ENCODE results near the gene SETD2. TPM values are rescaled to one million over a fixed set of nuclear protein-coding genes. Genes with fewer than 3 reads are reported as not detected.
"Not testable (repeated sequence)": the region's sequence is repeated elsewhere in the genome, so short reads cannot be mapped to it uniquely, and the experiment has no call there.

Gene SETD2
- total RNA-seq, 1 donor from 2014 or later, result 73.9 TPM

- Mint-ChIP-seq H3K27me3 (no peaks in the 10 kb centered on the region), H3K4me1 (ENCODE audit: low read depth) (no peaks in the 10 kb centered on the region), H3K36me3 (ENCODE audit: insufficient read depth) (peaks cover 37% of the 10 kb centered on the region), H3K27ac (no peak overlapping the region), H3K4me3 (ENCODE audit: low read depth) (no peak overlapping the region), H3K9me3 (ENCODE audit: low read depth) (no peaks in the 10 kb centered on the region)
- TF ChIP-seq CTCF (IDR thresholded peaks at IDR 0.05; ENCODE audit: unreplicated experiment), result no peak
- no peak for DNase-seq (ENCODE audit: low spot score, unreplicated experiment)
These were observed 46.0 kb downstream of the SETD2 start for GRCh38 chr3:47117807-47118364.

DNA sequence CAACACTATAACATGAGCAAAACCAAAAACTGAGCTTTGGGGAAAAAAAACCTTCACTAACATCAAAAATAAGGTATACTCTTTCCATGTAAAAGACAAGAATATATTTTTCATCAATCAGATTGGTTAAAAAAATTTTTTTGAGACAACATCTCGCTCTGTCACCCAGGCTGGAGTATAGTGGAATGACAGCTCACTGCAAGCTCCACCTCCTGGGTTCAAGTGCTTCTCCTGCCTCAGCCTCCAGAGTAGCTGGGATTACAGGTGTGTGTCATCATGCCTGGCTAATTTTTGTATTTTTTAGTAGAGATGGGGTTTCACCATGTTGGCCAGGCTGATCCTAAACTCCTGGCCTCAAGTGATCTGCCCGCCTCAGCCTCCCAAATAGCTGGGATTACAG, 48.4 kb downstream of the SETD2 start:
- H3K9me3 Mint-ChIP-seq (ENCODE audit: low read depth); H3K27ac Mint-ChIP-seq; H3K4me3 Mint-ChIP-seq (ENCODE audit: low read depth); H3K27me3 Mint-ChIP-seq; H3K4me1 Mint-ChIP-seq (ENCODE audit: low read depth); DNase-seq (ENCODE audit: low spot score, unreplicated experiment): not testable (repeated sequence)
- peaks cover 27% of the 10 kb centered on the region for H3K36me3 Mint-ChIP-seq (ENCODE audit: insufficient read depth)

GRCh38 chr3:47113669-47114365, 50.1 kb downstream of the SETD2 start:
- Mint-ChIP-seq H3K27ac (no peak overlapping the region), H3K4me1 (ENCODE audit: low read depth) (no peaks in the 10 kb centered on the region), H3K36me3 (ENCODE audit: insufficient read depth) (peaks cover 25% of the 10 kb centered on the region), H3K9me3 (ENCODE audit: low read depth) (no peaks in the 10 kb centered on the region), H3K4me3 (ENCODE audit: low read depth) (no peak overlapping the region), H3K27me3 (no peaks in the 10 kb centered on the region)
- no peak for DNase-seq (ENCODE audit: low spot score, unreplicated experiment)
- TF ChIP-seq CTCF (IDR thresholded peaks at IDR 0.05; ENCODE audit: unreplicated experiment), result no peak

- Mint-ChIP-seq H3K36me3 (ENCODE audit: insufficient read depth) (peaks cover 27% of the 10 kb centered on the region), H3K4me1 (ENCODE audit: low read depth) (no peaks in the 10 kb centered on the region), H3K27ac (no peak overlapping the region), H3K4me3 (ENCODE audit: low read depth) (no peak overlapping the region), H3K27me3 (no peaks in the 10 kb centered on the region), H3K9me3 (ENCODE audit: low read depth) (no peaks in the 10 kb centered on the region)
- no peak for DNase-seq (ENCODE audit: low spot score, unreplicated experiment)
- no peak for TF ChIP-seq CTCF (IDR thresholded peaks at IDR 0.05; ENCODE audit: unreplicated experiment)
These were observed 50.9 kb downstream of the SETD2 start for GRCh38 chr3:47112997-47113396.

GRCh38 chr3:47109393-47109792, 54.5 kb downstream of the SETD2 start:
- Mint-ChIP-seq H3K27me3 (no peaks in the 10 kb centered on the region), H3K36me3 (ENCODE audit: insufficient read depth) (peaks cover 29% of the 10 kb centered on the region), H3K9me3 (ENCODE audit: low read depth) (no peaks in the 10 kb centered on the region), H3K4me3 (ENCODE audit: low read depth) (no peak overlapping the region), H3K27ac (no peak overlapping the region), H3K4me1 (ENCODE audit: low read depth) (no peaks in the 10 kb centered on the region)
- no peak for TF ChIP-seq CTCF (IDR thresholded peaks at IDR 0.05; ENCODE audit: unreplicated experiment)
- DNase-seq (ENCODE audit: low spot score, unreplicated experiment), result no peak

- Mint-ChIP-seq H3K27me3 (no peaks in the 10 kb centered on the region), H3K27ac (no peak overlapping the region), H3K9me3 (ENCODE audit: low read depth) (no peaks in the 10 kb centered on the region), H3K4me1 (ENCODE audit: low read depth) (peaks cover 3% of the 10 kb centered on the region), H3K4me3 (ENCODE audit: low read depth) (no peak overlapping the region), H3K36me3 (ENCODE audit: insufficient read depth) (peaks cover 23% of the 10 kb centered on the region)
- DNase-seq (ENCODE audit: low spot score, unreplicated experiment), result no peak
- TF ChIP-seq CTCF (IDR thresholded peaks at IDR 0.05; ENCODE audit: unreplicated experiment), result no peak
These were observed 55.4 kb downstream of the SETD2 start for GRCh38 chr3:47108546-47108945.
